Fibroblast of the conjunctiva (primary cell): Measurements from ENCODE around the gene ZNF837.
A peak's percentile ranks its signal among the peaks of the same experiment; 100 is the strongest.

Source experiments
- DNase-seq: peaks from one replicate; pipeline ENCODE4 v3.0.0-alpha.2; 2010; ENCODE audit warnings: low read depth

The ZNF837 gene

GRCh38 chr19:58368561-58369360 is 12.1 kb downstream of the ZNF837 start:
- DNase-seq, result no peak

- DNase-seq, result no peak
These were observed 13.0 kb downstream of the ZNF837 start for GRCh38 chr19:58367698-58368454.

- no peak for DNase-seq
These were observed 14.0 kb downstream of the ZNF837 start for GRCh38 chr19:58366585-58367430.

- DNase-seq, result no peak
These were observed 16.7 kb downstream of the ZNF837 start for GRCh38 chr19:58364146-58364545.

- peak; percentile 94 for DNase-seq
These were observed 18.4 kb downstream of the ZNF837 start, which contains the start of gene ZNF497 for GRCh38 chr19:58362272-58362994. TSS of gene ZNF497 (minus strand) at chr19:58362751. CDS start at chr19:58357635, 5,116 bp downstream.

- DNase-seq, result peak; percentile 26
These were observed 18.9 kb downstream of the ZNF837 start for GRCh38 chr19:58361900-58362271.

GRCh38 chr19:58357481-58358145 is 23.2 kb downstream of the ZNF837 start:
- DNase-seq, result no peak

- no peak for DNase-seq
These were observed 23.9 kb downstream of the ZNF837 start for GRCh38 chr19:58356766-58357480.

- DNase-seq, result no peak
These were observed 24.7 kb downstream of the ZNF837 start for GRCh38 chr19:58355908-58356765.

GRCh38 chr19:58355215-58355796 is 25.5 kb downstream of the ZNF837 start:
- no peak for DNase-seq

- no peak for DNase-seq
These were observed 26.3 kb downstream of the ZNF837 start for GRCh38 chr19:58354478-58355030.

- no peak for DNase-seq
These were observed 26.9 kb downstream of the ZNF837 start for GRCh38 chr19:58353717-58354477.

- no peak for DNase-seq
These were observed 27.8 kb downstream of the ZNF837 start, which contains the start of gene A1BG for GRCh38 chr19:58352760-58353671. TSS of gene A1BG (minus strand) at chr19:58353492. CDS start at chr19:58353437, 55 bp downstream.

GRCh38 chr19:58351990-58352755 is 28.7 kb downstream of the ZNF837 start:
- DNase-seq, result no peak

GRCh38 chr19:58351558-58351878 is 29.3 kb downstream of the ZNF837 start:
- no peak for DNase-seq
